NCI-H146 treated with DMSO at 0.1 percent for 48 hours (cell line): ENCODE results near the gene FBXO9.
A peak's percentile ranks its signal among the peaks of the same experiment; 100 is the strongest.
"Not testable (repeated sequence)": the region's sequence is repeated elsewhere in the genome, so short reads cannot be mapped to it uniquely, and the experiment has no call there.

Source experiments
- DNase-seq: peaks from one replicate; lab custom pipeline; 2025; ENCODE audit not compliant: unreplicated experiment; lab: John Stamatoyannopoulos, UW

FBXO9 gene

DNA sequence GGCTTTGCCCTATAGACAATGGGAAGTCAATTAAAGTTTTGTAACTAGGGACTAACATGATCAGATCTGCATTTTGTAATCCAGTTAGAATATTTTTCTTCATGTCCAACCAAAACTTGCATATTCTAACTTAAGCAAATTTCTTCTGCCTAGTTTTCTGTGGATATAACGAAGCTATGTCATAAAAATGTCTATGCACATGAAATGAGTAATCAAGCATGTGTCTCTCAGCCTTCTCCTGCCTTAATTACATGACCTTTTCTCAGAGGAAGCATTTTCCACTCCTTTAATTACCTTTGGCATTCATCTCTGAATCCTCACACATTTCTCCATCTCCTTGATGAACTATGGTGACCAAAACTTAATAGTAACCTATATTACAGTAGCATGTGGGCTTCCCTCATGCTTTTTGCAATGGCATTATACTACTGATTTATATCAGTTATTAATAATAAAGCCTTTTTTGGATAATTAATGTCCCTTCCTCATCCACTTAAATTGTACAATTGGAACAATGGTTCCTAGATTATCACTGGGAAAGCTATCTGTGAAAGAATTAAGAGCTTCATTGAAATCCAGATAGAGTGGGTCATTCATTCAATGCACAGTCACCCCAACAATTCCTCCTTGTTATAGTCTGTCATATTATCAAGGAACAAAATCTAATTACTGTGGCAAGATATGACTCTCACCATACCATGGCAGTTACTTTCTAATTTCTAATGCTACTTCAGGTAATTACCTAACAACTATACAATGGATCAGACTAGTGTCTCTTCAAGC, 19.1 kb upstream of the FBXO9 start:
- DNase-seq = no peak

DNA sequence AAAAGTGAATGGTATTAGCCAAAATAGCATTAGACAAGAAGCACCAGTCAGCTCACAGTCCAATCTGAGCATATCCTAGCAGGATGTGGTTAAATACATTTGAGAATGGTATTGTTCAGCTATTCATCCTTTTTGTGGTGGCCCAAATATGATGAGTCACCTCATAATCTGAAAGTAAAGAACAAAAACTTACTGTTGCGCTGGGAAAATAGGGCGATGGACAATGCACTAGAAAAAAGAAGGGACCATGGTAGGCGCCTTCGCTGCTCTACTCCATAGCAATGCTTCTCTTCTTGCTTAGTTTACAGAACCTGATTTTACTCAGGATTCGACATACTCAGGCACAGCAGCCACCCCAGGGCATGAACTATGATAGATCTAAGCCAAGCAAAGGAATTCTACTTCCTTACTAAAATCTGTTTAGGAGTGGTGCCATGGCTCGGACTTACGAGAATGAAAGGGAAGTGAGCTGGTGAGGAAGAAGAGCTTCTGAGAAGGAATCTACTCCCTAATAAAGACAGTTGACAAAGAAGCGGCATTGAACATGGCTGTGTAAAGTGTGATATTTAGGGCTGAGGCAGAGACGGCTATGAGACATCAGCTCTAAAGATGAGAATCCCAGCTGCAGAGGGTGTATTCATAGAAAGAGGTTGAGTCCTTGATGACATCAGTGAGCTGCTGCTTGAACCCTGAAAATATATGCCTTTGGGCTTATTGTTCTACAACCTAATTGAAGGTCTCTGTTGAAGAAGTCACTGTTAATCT, 16.6 kb upstream of the FBXO9 start:
- DNase-seq = no peak

DNA sequence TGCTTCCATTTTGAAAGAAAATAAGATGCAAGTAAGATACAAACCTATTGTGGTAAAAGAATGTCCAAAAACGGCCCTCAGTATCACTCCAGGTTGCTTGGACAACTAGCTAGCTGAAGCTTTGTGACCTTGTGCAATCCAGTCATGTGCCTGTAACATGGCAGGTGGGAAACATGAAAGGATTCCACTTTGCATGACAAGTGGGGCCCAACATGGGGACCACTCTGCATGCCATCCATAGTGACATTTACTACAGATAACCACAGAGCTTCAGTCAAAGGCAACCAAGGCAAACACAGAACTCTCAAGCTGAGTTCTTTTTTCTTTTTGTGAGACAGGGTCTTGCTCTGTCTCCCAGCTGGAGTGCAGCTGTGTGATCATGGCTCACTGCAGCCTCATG, 15.8 kb upstream of the FBXO9 start:
- DNase-seq = no peak

DNA sequence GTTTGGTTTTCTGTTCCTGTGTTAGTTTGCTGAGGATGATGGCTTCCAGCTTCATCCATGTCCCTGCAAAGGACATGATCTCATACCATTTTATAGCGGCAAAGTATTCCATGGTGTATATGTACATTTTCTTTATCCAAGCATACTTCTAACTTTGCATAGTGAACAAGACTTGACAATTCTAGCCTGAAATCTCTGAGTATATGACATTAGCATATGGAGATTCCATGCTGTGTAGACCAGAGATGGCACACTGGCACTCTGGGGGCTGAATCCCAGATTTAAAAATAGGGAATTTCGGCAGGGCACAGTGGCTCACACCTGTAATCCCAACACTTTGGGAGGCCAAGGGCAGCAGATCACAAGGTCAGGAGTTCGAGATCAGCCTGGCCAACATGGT, 13.1 kb upstream of the FBXO9 start:
- not testable (repeated sequence) for DNase-seq

DNA sequence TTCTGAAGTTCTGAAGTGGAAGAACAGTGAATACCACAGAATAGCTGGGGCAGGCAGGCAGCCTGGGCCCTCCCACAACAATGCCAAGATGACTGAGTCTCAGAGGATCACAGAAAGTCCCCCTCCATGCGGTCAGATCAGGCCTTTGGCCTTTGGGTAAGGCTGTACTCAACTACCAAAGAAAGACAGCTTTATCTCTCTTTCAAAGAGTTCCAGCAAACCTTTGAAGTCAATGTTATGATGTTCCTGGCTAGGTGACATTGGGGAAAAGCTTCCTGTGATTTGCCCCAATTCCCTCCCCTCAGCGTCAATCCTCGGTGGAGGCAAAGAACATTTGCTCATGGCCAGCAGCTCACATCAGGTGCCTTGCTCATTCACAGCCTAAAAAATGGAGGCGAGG, 10.7 kb upstream of the FBXO9 start:
- no peak for DNase-seq

DNA sequence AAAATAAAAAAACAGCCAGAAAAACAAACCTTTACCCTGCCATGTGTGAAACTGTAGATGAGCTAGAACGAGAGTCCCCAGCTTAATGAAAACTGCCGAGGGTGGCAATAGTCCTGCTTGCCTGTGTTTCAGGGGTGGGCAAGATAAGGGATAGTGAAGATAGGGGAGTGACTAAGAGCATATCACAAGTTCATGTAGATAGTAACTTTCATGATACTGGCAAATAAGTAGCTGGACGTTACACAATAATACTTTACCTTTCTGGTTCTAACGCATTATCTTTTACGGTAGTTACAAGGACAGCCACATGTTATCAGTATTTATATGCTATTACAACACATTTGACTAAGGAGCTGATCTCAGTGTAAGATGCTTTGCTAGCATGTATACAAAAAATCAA, 9.3 kb upstream of the FBXO9 start:
- DNase-seq = no peak

DNA sequence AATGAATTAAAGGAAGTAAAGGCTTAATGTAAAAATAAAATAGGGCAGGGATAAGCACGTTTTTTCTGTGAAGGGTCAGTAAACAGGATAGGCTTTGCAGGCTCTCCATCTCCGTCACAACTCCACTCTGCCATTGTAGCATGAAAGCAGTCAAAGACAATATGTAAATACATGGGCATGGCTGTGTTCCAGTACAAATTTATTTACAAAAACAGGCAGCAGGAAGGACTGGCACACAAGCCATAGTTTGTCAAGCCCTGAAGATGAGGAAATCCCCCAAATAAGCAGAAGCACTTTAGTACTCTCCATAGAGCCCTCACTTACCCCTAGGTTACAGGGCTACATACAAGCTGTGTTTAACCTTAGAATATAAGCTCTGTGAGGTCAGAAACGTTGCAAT, 8.9 kb upstream of the FBXO9 start:
- no peak for DNase-seq

DNA sequence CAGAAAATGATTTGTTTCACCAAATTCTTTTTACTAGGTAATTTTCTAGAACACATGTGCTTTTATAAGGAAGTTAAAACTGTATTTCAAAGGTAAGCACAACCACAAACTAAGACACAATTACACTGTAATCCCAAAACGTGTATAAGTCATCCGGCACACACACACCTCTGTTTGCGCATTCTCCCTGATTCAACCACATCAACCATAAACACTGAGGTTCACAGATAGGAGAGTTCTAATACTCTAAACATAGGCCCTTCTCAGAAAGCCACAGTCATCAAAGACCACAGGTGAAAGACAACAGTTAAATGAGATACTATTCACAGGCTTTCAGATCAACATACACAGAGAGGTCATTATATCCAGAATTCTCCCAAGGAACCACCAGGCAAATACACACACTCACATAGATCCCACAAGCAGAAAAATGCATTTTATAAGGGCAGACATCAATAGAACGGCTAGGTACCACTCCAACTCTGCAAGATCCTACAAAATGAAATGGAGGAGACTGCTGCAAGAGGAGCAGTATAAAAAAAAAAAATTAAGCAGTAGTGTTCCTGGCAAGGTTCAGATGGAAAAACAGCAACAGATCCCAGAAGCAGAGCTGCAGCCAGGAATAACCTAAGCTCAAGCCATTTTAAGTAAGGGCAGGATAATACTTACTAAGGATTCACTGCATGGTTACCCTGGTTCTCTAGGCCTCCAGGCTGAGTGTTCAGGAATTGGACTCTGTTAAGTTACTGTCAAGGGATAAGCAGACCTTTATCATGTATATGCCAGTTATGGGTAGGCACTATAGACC, 6.6 kb upstream of the FBXO9 start:
- DNase-seq = no peak

DNA sequence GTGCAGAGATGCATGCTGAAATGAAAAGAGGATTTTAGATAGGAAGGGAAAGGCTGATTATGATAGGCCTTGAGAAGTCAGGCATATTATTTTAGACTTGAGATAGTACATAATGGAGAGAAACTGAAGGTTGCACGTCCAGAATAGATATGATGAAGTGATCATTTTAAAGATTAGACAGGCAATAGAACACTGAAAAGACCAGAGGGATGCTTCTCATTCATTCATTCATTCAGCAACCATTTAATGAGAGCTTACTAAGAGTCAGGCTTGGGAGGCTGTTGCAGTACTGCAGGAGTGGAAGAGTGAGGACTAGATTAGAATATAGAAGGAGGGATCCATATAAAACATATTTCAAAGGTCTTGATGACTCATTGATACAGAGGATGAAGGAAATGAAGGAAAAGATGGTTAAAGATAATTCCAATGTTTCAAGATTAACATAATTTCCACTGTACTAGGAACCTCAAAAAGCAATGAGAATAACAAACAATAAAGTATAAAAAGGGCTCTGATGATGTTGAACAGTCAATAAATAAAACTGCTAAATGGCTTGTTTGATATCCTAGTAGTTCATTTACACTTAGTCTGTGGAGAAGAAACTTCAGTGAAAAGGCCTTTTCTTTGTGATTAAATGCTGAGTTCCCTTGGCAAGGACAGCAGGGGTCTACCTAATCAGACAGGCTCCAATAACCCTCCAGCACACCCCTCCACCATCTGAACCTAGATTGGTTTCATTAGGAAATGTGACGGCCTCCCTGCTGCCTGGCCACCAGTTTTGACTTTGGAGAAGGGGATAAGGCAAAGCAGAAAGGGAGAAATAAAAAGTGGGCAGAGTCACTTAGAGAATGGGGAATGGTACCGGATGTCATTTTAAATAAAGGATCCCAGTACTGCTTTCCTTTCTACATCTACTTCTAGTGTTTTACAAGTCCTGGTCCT, 5.3 kb upstream of the FBXO9 start:
- no peak for DNase-seq

DNA sequence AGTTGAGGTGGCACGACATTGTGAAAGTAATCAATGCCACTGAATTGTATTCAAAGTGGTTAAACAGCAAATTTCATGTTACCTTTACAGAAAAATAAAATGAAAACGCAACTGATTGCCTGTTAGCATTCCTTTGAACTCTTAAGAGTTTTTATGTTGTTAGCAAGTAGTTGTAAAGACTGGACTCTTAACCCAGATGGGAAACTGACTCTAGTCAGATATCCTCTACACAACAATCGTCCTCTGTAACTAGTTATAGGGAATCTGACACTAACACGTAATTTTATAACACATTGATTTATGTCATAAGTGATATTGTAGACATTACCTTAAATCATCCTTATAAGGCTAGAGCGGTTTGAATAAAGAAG, 3.0 kb upstream of the FBXO9 start:
- no peak for DNase-seq

DNA sequence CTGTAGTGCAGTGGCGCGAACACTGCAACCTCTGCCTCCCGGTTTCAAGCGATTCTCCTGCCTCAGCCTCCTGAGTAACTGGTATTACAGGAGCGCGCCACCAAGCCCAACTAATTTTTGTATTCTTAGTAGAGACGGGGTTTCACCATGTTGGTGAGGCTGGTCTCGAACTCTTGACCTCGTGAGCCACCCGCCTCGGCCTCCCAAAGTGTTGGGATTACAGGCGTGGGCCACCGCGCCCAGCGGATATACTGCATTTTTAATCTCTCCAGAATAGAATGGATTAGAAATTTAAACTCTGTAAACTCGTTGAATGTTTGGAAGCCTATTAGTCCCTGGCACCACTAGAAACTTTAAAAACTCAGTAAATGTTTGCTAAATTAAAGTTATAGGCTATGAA, 949 bp upstream of the FBXO9 start:
- not testable (repeated sequence) for DNase-seq

DNA sequence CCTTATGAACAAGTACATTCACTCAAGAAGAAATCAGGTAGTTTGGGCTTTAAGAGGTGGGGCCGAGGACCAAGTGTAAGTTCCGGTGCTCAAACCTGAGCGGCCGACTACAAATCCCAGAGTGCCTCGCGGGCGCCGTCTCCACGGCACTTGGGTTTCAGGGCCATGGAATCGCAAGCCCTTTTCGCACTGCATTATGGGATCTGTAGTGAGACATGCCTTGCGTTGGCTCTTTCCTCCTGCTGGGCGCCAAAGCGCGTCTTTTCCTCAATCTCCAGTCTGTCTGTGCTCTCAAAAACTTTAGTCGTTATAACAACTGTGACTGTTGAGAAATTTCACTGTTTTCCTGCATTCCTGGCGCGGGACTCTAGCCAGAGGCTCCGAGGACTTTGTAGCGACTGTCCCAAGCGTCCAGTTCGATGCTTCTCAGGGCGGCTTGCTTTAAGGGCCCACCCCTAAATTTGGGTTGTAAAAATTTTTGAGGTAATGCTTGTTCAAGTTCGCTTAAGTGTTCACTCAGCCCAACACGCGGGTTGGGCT, 408 bp upstream of the FBXO9 start:
- DNase-seq = peak; percentile 94

DNA sequence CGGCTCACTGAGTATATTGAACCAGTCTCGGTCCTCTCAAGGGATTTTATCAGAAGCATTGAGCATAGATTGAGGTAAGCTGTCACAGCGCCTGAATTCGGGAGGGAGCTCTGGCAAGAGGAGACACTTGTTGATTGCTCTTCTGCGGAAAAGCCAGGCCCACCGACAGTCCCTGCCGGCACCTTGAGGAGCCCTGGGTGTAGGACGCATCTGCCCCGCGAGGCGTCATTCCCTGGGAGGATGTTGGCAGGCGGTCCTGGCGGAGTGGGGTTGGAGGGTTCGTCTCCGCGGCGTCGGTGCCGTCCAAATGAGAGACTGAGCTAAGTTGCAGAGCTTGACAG, 843 bp downstream of the FBXO9 start:
- no peak for DNase-seq

DNA sequence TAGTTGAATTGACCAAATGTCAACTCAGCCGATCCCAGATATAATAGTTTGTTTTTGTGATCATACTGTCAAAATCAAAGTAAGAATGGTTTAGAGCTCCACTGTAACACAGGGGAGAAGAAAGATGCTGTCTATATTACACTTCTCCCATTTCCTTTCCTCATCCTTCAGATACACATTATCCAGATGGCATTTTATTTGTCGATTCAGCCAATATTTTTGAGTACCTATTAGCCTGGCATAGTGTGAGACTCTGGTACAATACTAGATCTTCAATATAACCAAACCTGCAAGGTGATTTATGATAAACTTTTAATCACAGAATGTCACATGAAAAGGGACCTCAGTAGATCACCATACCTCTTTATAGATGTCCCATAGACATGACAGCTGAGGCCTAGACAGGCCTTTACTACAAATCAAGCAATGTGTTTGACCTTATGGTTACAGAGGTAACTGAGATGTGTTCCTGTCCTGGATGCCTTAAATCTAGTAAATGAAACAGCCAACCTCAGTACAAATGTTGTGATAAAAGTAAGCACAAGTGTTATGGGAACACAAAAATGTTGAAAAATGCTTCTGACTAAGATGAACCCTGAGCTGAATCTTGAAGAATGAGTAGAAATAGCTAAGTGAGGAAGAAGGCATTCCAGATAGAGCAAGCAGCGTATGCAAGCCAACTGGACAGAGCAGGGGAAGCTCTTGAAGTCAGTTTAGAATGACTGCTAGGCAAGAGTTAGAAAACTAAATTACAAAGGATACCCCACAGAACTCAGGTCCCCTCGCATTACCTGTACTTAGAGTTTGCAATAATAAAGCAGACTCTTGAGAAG, 1.9 kb downstream of the FBXO9 start:
- DNase-seq = no peak

DNA sequence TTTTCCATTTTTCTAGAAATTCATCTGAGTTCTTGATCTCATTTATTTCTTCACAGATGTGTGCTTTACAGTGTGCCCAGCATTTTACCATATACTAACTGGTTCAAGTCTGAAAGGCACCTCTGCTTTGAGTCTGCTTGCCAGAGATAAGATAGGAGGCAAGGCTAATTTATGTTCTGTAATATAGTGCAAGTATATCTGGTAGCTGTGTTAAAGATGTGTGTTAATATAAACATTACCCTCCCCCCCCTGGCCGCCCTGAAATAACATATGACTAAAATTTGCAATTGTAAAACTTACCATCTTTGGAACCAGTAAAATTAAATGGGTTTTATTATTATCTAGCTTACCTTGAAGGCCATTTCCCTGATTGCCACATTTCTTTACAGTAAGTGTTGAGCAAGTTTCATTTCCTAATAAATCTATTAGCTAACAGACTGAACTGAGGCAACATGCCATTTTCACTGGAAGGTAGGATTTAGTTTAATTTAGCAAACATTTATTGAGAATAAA, 2.7 kb downstream of the FBXO9 start:
- DNase-seq = no peak

DNA sequence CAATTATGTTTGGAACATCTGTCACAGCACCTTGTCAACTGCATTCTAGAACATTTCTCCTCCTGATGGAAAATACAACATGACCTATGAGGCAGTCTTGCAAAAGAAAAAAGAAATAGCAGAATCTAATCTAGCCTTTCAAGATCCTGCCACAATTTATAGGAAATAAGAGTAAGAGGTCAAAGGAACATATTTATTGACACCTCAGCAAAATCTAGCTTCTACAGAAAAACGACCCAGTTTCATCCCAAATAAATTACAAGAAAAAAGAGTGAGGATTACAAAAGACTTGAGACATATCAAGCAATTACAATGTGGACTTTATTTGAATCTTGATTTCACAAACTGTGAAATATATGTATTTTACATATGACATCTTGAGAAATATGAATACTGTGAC, 4.2 kb downstream of the FBXO9 start:
- no peak for DNase-seq

DNA sequence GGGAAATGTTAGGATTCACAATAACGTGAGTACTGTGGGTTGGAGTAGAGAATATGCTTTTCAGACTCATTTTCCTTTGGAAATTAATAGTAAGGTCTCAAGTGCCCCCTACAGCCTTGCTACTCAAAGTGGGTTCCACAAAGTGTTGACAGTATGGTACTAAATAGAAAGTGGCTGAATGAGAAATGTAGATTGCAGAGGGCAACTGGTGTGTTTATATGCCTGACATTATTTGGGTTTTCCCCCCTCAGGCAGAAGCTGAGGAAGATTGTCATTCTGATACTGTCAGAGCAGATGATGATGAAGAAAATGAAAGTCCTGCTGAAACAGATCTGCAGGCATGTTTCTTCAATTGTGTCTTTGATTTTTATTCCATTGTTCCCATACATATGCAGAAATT, 5.6 kb downstream of the FBXO9 start:
- no peak for DNase-seq

DNA sequence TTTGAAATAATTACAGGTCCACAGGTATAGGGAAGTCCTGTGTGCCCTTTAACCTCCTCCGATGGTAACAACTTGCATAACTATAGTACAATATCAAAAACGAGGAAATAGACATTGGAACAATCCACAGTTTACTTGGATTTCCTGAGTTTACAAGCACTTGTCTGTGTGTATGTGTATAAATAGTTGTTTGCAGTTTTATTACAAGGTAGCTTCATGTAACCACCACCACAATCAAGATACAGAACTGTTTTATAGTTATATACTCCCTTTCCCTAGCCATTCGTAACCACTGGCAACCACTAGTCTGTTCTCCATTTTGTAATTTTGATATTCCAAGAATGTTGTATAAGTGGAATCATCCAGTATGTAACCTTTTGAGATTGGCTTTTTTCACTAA, 9.1 kb downstream of the FBXO9 start:
- no peak for DNase-seq

DNA sequence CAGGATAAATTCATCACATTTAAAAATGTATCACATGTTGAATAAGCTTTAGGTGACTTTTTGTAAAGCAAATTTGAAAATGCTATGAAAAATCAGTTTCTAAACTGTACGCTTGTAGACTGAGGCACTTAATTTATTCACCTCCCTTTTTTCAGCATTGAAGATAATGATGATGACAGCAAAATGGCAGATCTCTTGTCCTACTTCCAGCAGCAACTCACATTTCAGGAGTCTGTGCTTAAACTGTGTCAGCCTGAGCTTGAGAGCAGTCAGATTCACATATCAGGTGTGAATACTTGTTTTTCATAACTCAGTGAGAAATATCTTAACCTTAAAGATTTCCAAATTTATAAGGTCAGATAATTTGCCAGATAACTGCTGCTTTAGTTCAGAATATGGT, 15.6 kb downstream of the FBXO9 start:
- DNase-seq = no peak

DNA sequence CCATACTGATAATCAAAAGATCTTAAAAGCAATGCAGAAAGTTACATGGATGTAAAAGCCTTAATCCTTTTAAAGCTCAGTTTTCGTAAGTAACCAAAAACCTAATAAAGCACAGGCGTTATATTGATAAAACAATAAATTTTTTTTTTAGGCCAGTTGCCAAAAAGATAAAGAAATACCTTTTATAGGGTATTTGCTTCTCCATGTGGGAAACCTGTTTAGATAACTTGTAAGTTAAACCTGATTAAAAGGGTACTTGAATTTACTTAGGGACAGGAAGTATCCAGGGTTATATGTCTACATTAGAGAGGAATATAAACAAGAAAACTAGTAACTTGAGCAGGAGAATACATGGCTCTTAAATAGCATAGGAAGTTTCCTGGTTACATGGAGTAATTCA, 21.1 kb downstream of the FBXO9 start:
- no peak for DNase-seq
